H9 (cell line): ENCODE results near the gene RALGAPA1. TPM values are rescaled to one million over a fixed set of nuclear protein-coding genes. Genes with fewer than 3 reads are reported as not detected.

Experiments
- DNase-seq: peaks from one replicate; pipeline ENCODE4 v3.0.0-alpha.2; 2017
- H2AFZ ChIP-seq: one replicate; pipeline ENCODE4 v1.6.1; 2013; ENCODE audit warnings: mild to moderate bottlenecking, low read length, control low read depth, moderate library complexity
- H2AK5ac ChIP-seq: 2 replicates; pipeline ENCODE4 v1.6.1; 2013; ENCODE audit warnings: low read length, control low read depth, mixed read lengths; ENCODE audit not compliant: insufficient read length
- H2BK120ac ChIP-seq: one replicate; pipeline ENCODE4 v1.6.1; 2013; ENCODE audit warnings: low read depth, mild to moderate bottlenecking, low read length, control low read depth, inconsistent platforms; ENCODE audit not compliant: poor library complexity, severe bottlenecking
- H2BK12ac ChIP-seq: 2 replicates; pipeline ENCODE4 v1.6.1; 2013; ENCODE audit warnings: low read length, control low read depth, mixed read lengths, low read depth; ENCODE audit not compliant: insufficient read length
- H2BK15ac ChIP-seq: 2 replicates; pipeline ENCODE4 v1.6.1; 2013; ENCODE audit warnings: low read depth, low read length, control low read depth
- H2BK20ac ChIP-seq: one replicate; pipeline ENCODE4 v1.6.1; 2013; ENCODE audit warnings: low read depth, mild to moderate bottlenecking, low read length, control low read depth, inconsistent platforms; ENCODE audit not compliant: poor library complexity, severe bottlenecking
- H2BK5ac ChIP-seq: 2 replicates; pipeline ENCODE4 v1.6.1; 2013; ENCODE audit warnings: low read length, control low read depth, mixed read lengths; ENCODE audit not compliant: insufficient read length
- H3K14ac ChIP-seq: 2 replicates; pipeline ENCODE4 v1.6.1; 2013; ENCODE audit warnings: low read length, control low read depth; ENCODE audit not compliant: insufficient read depth
- H3K18ac ChIP-seq: 2 replicates; pipeline ENCODE4 v1.6.1; 2013; ENCODE audit warnings: low read depth, mild to moderate bottlenecking, mixed read lengths, low read length, control low read depth; ENCODE audit not compliant: insufficient read length
- H3K23ac ChIP-seq: 2 replicates; pipeline ENCODE4 v1.6.1; 2013; ENCODE audit warnings: low read length, control low read depth, mixed read lengths, low read depth; ENCODE audit not compliant: insufficient read length
- H3K23me2 ChIP-seq: 2 replicates; pipeline ENCODE4 v1.6.1; 2013; ENCODE audit warnings: low read depth, mild to moderate bottlenecking, mixed read lengths, low read length, control low read depth; ENCODE audit not compliant: insufficient read length, poor library complexity, severe bottlenecking
- H3K27ac ChIP-seq: 2 replicates; pipeline ENCODE4 v1.5.1; 2013; ENCODE audit warnings: low read length, control low read depth, mixed read lengths, low read depth; ENCODE audit not compliant: insufficient read length
- H3K27me3 ChIP-seq: 2 replicates; pipeline ENCODE4 v1.6.1; 2013; ENCODE audit warnings: low read length, control low read depth, inconsistent platforms; ENCODE audit not compliant: insufficient read depth
- H3K4ac ChIP-seq: 2 replicates; pipeline ENCODE4 v1.6.1; 2013; ENCODE audit warnings: low read depth, mild to moderate bottlenecking, control low read depth, inconsistent platforms, low read length, moderate library complexity
- H3K4me1 ChIP-seq: 2 replicates; pipeline ENCODE4 v1.6.1; 2013; ENCODE audit warnings: low read length, control low read depth, inconsistent platforms; ENCODE audit not compliant: insufficient read depth
- H3K4me2 ChIP-seq: 2 replicates; pipeline ENCODE4 v1.6.1; 2013; ENCODE audit warnings: low read length, control low read depth, mixed read lengths; ENCODE audit not compliant: insufficient read length, insufficient read depth
- H3K56ac ChIP-seq: 2 replicates; pipeline ENCODE4 v1.6.1; 2013; ENCODE audit warnings: low read depth, mild to moderate bottlenecking, mixed read lengths, low read length, control low read depth; ENCODE audit not compliant: insufficient read length
- H3K79me1 ChIP-seq: 2 replicates; pipeline ENCODE4 v1.6.1; 2013; ENCODE audit warnings: low read depth, mild to moderate bottlenecking, moderate library complexity, low read length, control low read depth, inconsistent platforms; ENCODE audit not compliant: insufficient read depth, poor library complexity, severe bottlenecking
- H3K79me2 ChIP-seq: 2 replicates; pipeline ENCODE4 v1.6.1; 2013; ENCODE audit warnings: low read length, control low read depth, inconsistent platforms; ENCODE audit not compliant: insufficient read depth
- H3K9ac ChIP-seq: 2 replicates; pipeline ENCODE4 v1.6.1; 2013; ENCODE audit warnings: low read length, control low read depth, mixed read lengths; ENCODE audit not compliant: insufficient read length; ENCODE audit errors: extremely low read depth
- H3K9me3 ChIP-seq: one replicate; pipeline ENCODE4 v1.6.1; 2013; ENCODE audit warnings: low read depth, low read length, inconsistent platforms; ENCODE audit not compliant: control insufficient read depth
- H3T11ph ChIP-seq: one replicate; pipeline ENCODE4 v1.6.1; 2013; ENCODE audit warnings: mild to moderate bottlenecking, low read length, control low read depth, inconsistent platforms
- H4K20me1 ChIP-seq: one replicate; pipeline ENCODE4 v1.6.1; 2013; ENCODE audit not compliant: control insufficient read depth, insufficient read length, insufficient read depth
- H4K5ac ChIP-seq: 2 replicates; pipeline ENCODE4 v1.6.1; 2013; ENCODE audit warnings: low read depth, mild to moderate bottlenecking, mixed read lengths, low read length, control low read depth; ENCODE audit not compliant: insufficient read length
- H4K8ac ChIP-seq: replicated peaks from 2 replicates; pipeline ENCODE4 v1.6.1; 2013; ENCODE audit warnings: low read length, control low read depth, mixed read lengths, low read depth; ENCODE audit not compliant: insufficient read length
- H4K91ac ChIP-seq: 2 replicates; pipeline ENCODE4 v1.6.1; 2013; ENCODE audit warnings: low read depth, mild to moderate bottlenecking, moderate library complexity, mixed read lengths, low read length, control low read depth; ENCODE audit not compliant: insufficient read length
- H3K27ac Mint-ChIP-seq, 3 experiments: 2 replicates in 2 of 3; 3 replicates in 1 of 3; pipeline ENCODE4 v1.8.0; 2020 to 2021; ENCODE audit warnings: mixed read lengths in 3 of 3, mild to moderate bottlenecking in 1 of 3, moderate library complexity in 1 of 3
- H3K27me3 Mint-ChIP-seq: 2 replicates; pipeline ENCODE4 v1.8.0; 2021; ENCODE audit warnings: low read depth, mild to moderate bottlenecking, moderate library complexity, mixed read lengths
- H3K36me3 Mint-ChIP-seq, 3 experiments: 2 replicates in 2 of 3; 3 replicates in 1 of 3; pipeline ENCODE4 v1.8.0; 2020 to 2021; ENCODE audit warnings: low read depth in 3 of 3, mixed read lengths in 3 of 3; ENCODE audit not compliant: insufficient read depth in 1 of 3
- H3K4me1 Mint-ChIP-seq, 2 experiments: 2 replicates each; pipeline ENCODE4 v1.8.0; 2020; ENCODE audit warnings: mixed read lengths in 2 of 2
- H3K4me3 Mint-ChIP-seq, 2 experiments: 2 replicates in 1 of 2; 3 replicates in 1 of 2; pipeline ENCODE4 v1.8.0; 2020 to 2021; ENCODE audit warnings: mild to moderate bottlenecking in 2 of 2, mixed read lengths in 2 of 2, moderate library complexity in 1 of 2
- H3K9me3 Mint-ChIP-seq, 2 experiments: 2 replicates in 1 of 2; 3 replicates in 1 of 2; pipeline ENCODE4 v1.8.0; 2020; ENCODE audit warnings: mild to moderate bottlenecking in 2 of 2, mixed read lengths in 2 of 2, moderate library complexity in 1 of 2
- WGBS: extraction: QIAGEN DNeasy Blood & Tissue Kit; methylation state at CpG from one replicate; pipeline ENCODE4 v1.1.7; 2013; ENCODE audit warnings: missing lambda C conversion rate, low lambda C conversion rate, mixed read lengths; ENCODE audit not compliant: insufficient read length; ENCODE audit errors: extremely low coverage; 5-methylcytosine and 5-hydroxymethylcytosine counted together
- total RNA-seq: library from RNA; stranded (reverse); gene quantifications from 2 replicates; pipeline ENCODE4 v1.2.1, GENCODE V29; 2021
- TF ChIP-seq, protein P1 (sequence below): fragments of 200-600 bp; sonication (generic); conservative IDR thresholded peaks from 3 replicates; pipeline ENCODE4 v1.8.0; 2021; ENCODE audit warnings: antibody characterized with exemption, mild to moderate bottlenecking

Gene RALGAPA1
- total RNA-seq, 1 experiment from 2014 or later = 29.8 TPM

DNA sequence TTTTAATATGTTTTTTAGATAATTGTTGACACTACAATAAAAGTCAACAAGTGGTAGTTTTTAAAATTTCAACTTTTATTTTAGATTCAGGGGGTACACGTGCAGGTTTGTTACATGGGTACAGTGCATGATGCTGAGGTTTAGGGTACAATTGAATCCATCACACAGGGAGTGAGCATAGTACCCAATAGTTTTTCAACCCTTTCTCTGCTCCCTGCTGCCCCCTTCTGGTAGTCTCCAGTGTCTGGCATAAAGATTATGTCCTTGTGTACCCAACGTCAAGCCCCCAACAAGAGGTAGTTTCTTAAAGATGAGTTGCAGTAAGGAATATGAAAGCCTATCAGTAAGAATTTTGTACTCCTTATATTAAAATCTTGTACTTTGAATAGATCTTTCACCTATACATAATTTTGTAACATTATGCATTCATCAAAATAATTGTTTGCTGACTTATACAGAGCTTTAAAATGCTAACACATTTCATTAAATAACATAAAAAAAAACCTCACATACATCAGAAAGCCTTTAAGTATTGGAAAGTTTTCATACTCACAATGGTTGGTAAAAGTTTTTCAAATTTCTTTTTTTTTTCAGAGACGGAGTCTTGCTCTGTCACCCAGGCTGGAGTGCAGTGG is 5.4 kb upstream of the RALGAPA1 start:
- Histone ChIP-seq H4K91ac (no peak overlapping the region), H3K4ac (no peak overlapping the region), H2BK15ac (no peak overlapping the region), H3K27ac (no peak overlapping the region), H2BK120ac (no peak overlapping the region), H3K18ac (no peak overlapping the region), H3K79me2 (no peaks in the 10 kb centered on the region), H3T11ph (no peak overlapping the region), H3K79me1 (no peaks in the 10 kb centered on the region), H2BK20ac (no peak overlapping the region), H4K20me1 (no peaks in the 10 kb centered on the region), H3K56ac (no peak overlapping the region), H3K27me3 (no peaks in the 10 kb centered on the region), H2BK5ac (no peak overlapping the region), H3K9ac (no peak overlapping the region), H2AFZ (no peak overlapping the region), H3K4me2 (no peak overlapping the region), H3K9me3 (no peaks in the 10 kb centered on the region), H4K8ac (no peak overlapping the region), H3K23ac (no peak overlapping the region), H2BK12ac (no peak overlapping the region), H3K14ac (no peak overlapping the region), H4K5ac (no peak overlapping the region), H3K23me2 (no peaks in the 10 kb centered on the region), H3K4me1 (no peaks in the 10 kb centered on the region), H2AK5ac (no peak overlapping the region)
- Mint-ChIP-seq H3K9me3 (no peaks in the 10 kb centered on the region), H3K27ac (no peak overlapping the region), H3K4me3 (no peak overlapping the region), H3K36me3 (no peaks in the 10 kb centered on the region), H3K27me3 (no peaks in the 10 kb centered on the region), H3K4me1 (peaks cover 0 to 2% of the 10 kb centered on the region in 2 experiments; a peak in 1 of 4 replicates)
- WGBS = no CpG with 5 or more reads among the region's 3 CpGs
- DNase-seq = peak; percentile 68
- TF ChIP-seq, protein P1, sequence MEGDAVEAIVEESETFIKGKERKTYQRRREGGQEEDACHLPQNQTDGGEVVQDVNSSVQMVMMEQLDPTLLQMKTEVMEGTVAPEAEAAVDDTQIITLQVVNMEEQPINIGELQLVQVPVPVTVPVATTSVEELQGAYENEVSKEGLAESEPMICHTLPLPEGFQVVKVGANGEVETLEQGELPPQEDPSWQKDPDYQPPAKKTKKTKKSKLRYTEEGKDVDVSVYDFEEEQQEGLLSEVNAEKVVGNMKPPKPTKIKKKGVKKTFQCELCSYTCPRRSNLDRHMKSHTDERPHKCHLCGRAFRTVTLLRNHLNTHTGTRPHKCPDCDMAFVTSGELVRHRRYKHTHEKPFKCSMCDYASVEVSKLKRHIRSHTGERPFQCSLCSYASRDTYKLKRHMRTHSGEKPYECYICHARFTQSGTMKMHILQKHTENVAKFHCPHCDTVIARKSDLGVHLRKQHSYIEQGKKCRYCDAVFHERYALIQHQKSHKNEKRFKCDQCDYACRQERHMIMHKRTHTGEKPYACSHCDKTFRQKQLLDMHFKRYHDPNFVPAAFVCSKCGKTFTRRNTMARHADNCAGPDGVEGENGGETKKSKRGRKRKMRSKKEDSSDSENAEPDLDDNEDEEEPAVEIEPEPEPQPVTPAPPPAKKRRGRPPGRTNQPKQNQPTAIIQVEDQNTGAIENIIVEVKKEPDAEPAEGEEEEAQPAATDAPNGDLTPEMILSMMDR = peak; percentile 84
